Epithelial cell of esophagus (primary cell): ENCODE measurements around the gene DYNC2I2.
"Not testable (repeated sequence)": the region's sequence is repeated elsewhere in the genome, so short reads cannot be mapped to it uniquely, and the experiment has no call there.

Experiments used
- DNase-seq: peaks from one replicate; pipeline ENCODE4 v3.0.0; 2010; ENCODE audit warnings: low read depth
- H3K4me3 ChIP-seq: 2 replicates; pipeline ENCODE4 v1.5.1; 2011; ENCODE audit warnings: mild to moderate bottlenecking, low read length, control low read depth
- CTCF ChIP-seq: IDR thresholded peaks from 2 replicates; pipeline ENCODE4 v1.5.1; 2011; ENCODE audit warnings: low read depth, mild to moderate bottlenecking, low read length, control low read depth, inconsistent platforms; ENCODE audit not compliant: insufficient read depth; ENCODE audit errors: missing control alignments

Gene DYNC2I2

DNA sequence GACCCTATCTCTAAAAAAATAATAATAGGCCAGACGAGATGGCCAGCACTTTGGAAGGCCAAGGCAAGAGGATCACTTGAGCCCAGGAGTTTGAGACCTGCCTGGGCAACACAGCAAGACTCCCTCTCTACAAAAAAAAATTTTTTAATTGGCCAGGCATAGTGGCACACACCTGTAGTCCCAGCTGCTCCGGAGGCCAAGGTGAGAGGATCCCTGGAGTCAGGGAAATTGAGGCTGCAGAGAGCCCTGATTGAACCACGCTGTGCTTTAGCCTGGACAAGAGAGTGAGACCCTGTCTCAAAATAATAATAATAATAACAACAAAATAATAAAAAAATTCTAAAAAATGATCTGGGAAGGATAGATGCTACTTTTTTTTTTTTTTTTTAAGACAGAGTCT, 1.1 kb upstream of the DYNC2I2 start:
- no peak overlapping the region for H3K4me3 ChIP-seq
- no peak for TF ChIP-seq CTCF
- no peak for DNase-seq

GRCh38 chr9:128657344-128657704, 677 bp upstream of the DYNC2I2 start:
- no peak for TF ChIP-seq CTCF
- peak overlapping the region; percentile 71 for H3K4me3 ChIP-seq
- DNase-seq = no peak

DNA sequence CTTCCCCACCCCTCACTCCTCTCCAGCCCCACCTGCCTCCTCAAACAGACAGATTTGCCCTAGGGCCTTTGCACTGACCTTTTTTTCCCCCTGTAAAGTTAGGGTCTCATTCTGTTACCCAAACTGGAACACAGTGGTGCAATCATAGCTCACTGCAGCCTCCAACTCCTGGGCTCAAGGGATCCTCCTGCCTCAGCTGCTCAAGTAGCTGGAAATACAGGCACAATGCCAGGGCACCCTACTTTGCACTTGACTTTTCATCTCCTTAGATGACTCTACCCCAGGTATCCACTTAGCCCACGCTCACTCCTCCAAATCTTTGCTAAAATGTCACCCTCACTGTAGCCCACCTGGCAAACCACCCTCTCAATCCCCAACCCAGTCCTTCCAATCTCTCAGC, 2.2 kb downstream of the DYNC2I2 start:
- no peak for TF ChIP-seq CTCF
- no peak overlapping the region for H3K4me3 ChIP-seq
- no peak for DNase-seq

GRCh38 chr9:128653908-128654307, 2.7 kb downstream of the DYNC2I2 start:
- no peak overlapping the region for H3K4me3 ChIP-seq
- no peak for DNase-seq
- TF ChIP-seq CTCF = no peak

- no peak overlapping the region for H3K4me3 ChIP-seq
- no peak for TF ChIP-seq CTCF
- no peak for DNase-seq
These were observed 4.8 kb downstream of the DYNC2I2 start for GRCh38 chr9:128651798-128652197.

GRCh38 chr9:128648206-128648605, 8.4 kb downstream of the DYNC2I2 start:
- not testable (repeated sequence) for H3K4me3 ChIP-seq
- DNase-seq = peak; percentile 35

DNA sequence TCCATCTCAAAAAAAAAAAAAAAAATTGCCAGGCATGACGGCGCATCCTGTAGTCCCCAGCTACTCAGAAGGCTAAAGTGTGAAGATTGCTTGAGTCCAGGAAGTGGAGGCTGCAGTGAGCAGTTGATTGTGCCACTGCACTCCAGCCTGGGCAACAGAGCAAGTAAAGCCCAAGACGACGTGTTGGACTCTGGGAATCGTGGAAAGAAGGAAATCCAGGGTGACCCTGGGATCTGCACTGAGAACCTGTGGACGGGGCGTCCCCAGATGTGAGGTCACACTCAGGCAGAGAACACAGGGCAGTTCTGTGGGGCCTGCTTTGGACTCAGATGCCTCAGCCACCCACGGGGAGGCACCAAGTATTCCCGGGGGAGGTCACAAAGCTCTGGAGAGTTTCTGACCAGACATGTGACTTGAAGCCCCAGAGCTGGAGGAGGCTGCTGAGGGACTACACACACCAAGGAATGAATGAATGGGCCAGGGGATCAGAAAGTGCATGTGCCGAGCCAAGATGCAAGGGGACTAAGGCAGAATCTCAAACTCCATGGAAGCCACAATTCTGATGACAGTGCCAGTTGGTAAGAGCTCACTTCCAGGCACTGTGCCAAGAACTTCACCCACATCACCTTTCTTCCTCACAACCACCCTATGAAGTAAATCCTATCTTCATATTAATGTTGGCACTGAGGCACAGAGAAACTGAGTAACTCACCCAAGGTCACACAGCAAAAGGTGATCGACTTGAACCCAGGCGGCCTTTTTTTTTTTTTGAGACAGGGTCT, 12.9 kb downstream of the DYNC2I2 start:
- TF ChIP-seq CTCF = no peak
- peak; percentile 34 for DNase-seq
- H3K4me3 ChIP-seq = no peak overlapping the region
